GM23338 (cell line): ENCODE results near the gene ARL11. TPM values are rescaled to one million over a fixed set of nuclear protein-coding genes. Genes with fewer than 3 reads are reported as not detected.

Experiments
- polyA plus RNA-seq: library from polyadenylated mRNA; unstranded; fragments of >200 nt; fragmentation: Nextera tagmentation; extraction: Ambion mirVana; gene quantifications from 2 replicates; pipeline ENCODE4 v1.2.1, GENCODE V29; 2016
- total RNA-seq: library from RNA; depleted of rRNA; stranded (reverse); fragments of >200 nt; shearing (Covaris generic); gene quantifications from 2 replicates; pipeline ENCODE4 v1.2.3, GENCODE V29; 2014; rRNA removed

ARL11 gene
- total and polyA plus RNA-seq, 2 experiments from 2014 or later = 0.32 to 0.52 TPM

Other genes with a start within 250 kb of the ARL11 start
- 4.4 and 5.9 TPM in 2 replicates for gene CAB39L, start 184.4 kb upstream of the ARL11 start, total RNA-seq
- 2.5 and 3.3 TPM in 2 replicates for gene CAB39L, start 184.4 kb upstream of the ARL11 start, polyA plus RNA-seq
- 5.8 and 6.3 TPM in 2 replicates for gene SETDB2, start 184.2 kb upstream of the ARL11 start, total RNA-seq
- 1.6 and 4.6 TPM in 2 replicates for gene SETDB2, start 184.2 kb upstream of the ARL11 start, polyA plus RNA-seq
- gene PHF11, start 132.6 kb upstream of the ARL11 start, total RNA-seq = 7.4 and 8.7 TPM in 2 replicates
- 12.7 and 13.5 TPM in 2 replicates for gene PHF11, start 132.6 kb upstream of the ARL11 start, polyA plus RNA-seq
- 33.5 and 33.9 TPM in 2 replicates for gene RCBTB1, start 42.9 kb upstream of the ARL11 start, total RNA-seq
- gene RCBTB1, start 42.9 kb upstream of the ARL11 start, polyA plus RNA-seq = 10.8 and 11.2 TPM in 2 replicates
- 231 and 260 TPM in 2 replicates for gene EBPL, start 63.0 kb downstream of the ARL11 start, total RNA-seq
- gene EBPL, start 63.0 kb downstream of the ARL11 start, polyA plus RNA-seq = 245 and 258 TPM in 2 replicates
- gene KPNA3, start 164.2 kb downstream of the ARL11 start, total RNA-seq = 50.9 and 55.7 TPM in 2 replicates
- 26.8 and 30.5 TPM in 2 replicates for gene KPNA3, start 164.2 kb downstream of the ARL11 start, polyA plus RNA-seq